Measurements from ENCODE around the gene TGM6. TPM values are rescaled to one million over a fixed set of nuclear protein-coding genes. Genes with fewer than 3 reads are reported as not detected.

Gene TGM6
- total and polyA plus RNA-seq, 11 donors, result not detected

DNA sequence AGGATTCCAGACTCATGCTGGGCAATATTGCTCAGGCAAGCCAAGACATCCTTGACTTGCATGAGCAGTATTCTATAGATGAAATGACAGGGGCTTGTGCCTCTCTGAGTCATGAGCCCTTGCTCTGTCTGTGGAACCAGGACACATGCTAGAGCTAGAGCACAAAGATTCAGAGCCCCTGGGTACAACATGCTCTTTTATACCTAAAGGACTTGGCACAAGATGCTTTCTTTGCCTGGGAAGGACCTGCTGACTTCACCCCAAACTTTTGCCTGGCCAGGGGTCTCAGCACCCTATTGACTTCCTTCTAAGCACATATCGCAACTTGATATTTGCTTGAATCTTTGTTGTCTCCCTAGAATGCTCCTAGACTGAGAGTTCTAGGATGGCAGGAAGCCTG, 27.4 kb downstream of the TGM6 start:
- Histone ChIP-seq H3K4me3 (no peak overlapping the region), H3K27me3 (peaks cover 0 to 14% (median 0%) of the 10 kb centered on the region in 9 donors), H3K36me3 (no peaks in the 10 kb centered on the region), H3K27ac (no peak overlapping the region), H3K4me1 (no peaks in the 10 kb centered on the region), H3K9me3 (peaks cover 0 to 17% (median 7%) of the 10 kb centered on the region in 12 donors)
- no peak for ATAC-seq
- TF ChIP-seq, protein P1, sequence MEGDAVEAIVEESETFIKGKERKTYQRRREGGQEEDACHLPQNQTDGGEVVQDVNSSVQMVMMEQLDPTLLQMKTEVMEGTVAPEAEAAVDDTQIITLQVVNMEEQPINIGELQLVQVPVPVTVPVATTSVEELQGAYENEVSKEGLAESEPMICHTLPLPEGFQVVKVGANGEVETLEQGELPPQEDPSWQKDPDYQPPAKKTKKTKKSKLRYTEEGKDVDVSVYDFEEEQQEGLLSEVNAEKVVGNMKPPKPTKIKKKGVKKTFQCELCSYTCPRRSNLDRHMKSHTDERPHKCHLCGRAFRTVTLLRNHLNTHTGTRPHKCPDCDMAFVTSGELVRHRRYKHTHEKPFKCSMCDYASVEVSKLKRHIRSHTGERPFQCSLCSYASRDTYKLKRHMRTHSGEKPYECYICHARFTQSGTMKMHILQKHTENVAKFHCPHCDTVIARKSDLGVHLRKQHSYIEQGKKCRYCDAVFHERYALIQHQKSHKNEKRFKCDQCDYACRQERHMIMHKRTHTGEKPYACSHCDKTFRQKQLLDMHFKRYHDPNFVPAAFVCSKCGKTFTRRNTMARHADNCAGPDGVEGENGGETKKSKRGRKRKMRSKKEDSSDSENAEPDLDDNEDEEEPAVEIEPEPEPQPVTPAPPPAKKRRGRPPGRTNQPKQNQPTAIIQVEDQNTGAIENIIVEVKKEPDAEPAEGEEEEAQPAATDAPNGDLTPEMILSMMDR (IDR thresholded peaks at IDR 0.05), result no peak
- TF ChIP-seq POLR2A (IDR thresholded peaks at IDR 0.05), result no peak
- intact Hi-C loops (cut with DNase I), result no loop called here
- WGBS, 4 donors, result 85 to 100% (median 96%) methylated on average over 1 of the region's 1 CpG
- no peak for DNase-seq

DNA sequence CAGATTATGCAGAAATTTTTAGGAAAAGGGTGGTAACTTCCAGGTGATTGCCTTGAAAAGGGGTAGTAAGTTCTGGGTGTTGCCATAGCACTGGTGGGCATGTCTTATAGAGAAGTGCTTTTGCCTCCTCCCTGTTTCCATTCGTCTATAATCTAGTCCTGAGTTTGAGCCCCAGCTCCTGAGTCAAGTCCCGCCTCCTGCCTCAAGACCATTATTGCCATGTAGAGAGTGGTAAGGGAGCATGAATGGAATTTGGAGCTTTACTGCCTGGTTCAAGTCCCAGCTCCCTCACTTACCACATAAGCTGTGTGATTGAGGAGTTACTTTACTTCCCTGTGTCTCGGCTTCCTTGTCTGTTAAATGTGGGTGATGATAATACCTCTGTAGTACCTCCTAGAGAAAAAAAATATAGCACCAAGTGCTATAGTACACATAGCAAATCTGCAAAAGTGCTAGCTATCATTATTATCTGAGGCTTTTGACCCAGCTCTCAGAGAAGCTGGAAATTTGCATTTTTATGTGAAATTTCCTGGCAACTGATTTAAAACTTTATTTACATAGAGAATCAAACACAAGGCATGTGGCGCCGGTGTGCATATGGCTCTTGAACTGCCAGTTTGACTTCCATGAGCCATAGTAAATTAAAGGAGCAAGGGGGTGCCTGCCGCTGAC, 36.0 kb downstream of the TGM6 start:
- intact Hi-C loops (cut with DNase I), result no loop called here
- 76 to 83% (median 80%) methylated on average over 6 of the region's 6 CpGs for WGBS, 4 donors
- H3K27me3 ChIP-seq, result peaks cover 0 to 19% (median 0%) of the 10 kb centered on the region in 9 donors
- H3K4me1 ChIP-seq, result no peaks in the 10 kb centered on the region
- H3K27ac ChIP-seq, result no peak overlapping the region
- no peaks in the 10 kb centered on the region for H3K36me3 ChIP-seq
- no peak for TF ChIP-seq POLR2A (IDR thresholded peaks at IDR 0.05)
- TF ChIP-seq, protein P1 (IDR thresholded peaks at IDR 0.05), result no peak
- DNase-seq, result no peak
- H3K9me3 ChIP-seq, result no peaks in the 10 kb centered on the region
- no peak for ATAC-seq
- H3K4me3 ChIP-seq, result no peak overlapping the region

DNA sequence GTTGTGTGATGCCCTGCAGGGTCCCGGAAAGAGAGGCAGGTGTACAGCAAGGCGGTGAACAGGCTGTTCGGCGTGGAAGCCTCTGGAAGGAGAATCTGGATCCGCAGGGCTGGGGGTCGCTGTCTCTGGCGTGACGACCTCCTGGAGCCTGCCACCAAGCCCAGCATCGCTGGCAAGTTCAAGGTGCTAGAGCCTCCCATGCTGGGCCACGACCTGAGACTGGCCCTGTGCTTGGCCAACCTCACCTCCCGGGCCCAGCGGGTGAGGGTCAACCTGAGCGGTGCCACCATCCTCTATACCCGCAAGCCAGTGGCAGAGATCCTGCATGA, 36.5 kb downstream of the TGM6 start:
- H3K4me3 ChIP-seq, result no peak overlapping the region
- TF ChIP-seq, protein P1 (IDR thresholded peaks at IDR 0.05), result no peak
- TF ChIP-seq POLR2A (IDR thresholded peaks at IDR 0.05), result no peak
- 77 to 88% (median 85%) methylated on average over 13 to 14 of the region's 14 CpGs for WGBS, 4 donors
- H3K27me3 ChIP-seq, result peaks cover 0 to 19% (median 0%) of the 10 kb centered on the region in 9 donors
- no peak for DNase-seq
- H3K9me3 ChIP-seq, result no peaks in the 10 kb centered on the region
- H3K27ac ChIP-seq, result no peak overlapping the region
- no peak for ATAC-seq
- no peaks in the 10 kb centered on the region for H3K36me3 ChIP-seq
- intact Hi-C loops (cut with DNase I), result no loop called here
- H3K4me1 ChIP-seq, result no peaks in the 10 kb centered on the region

DNA sequence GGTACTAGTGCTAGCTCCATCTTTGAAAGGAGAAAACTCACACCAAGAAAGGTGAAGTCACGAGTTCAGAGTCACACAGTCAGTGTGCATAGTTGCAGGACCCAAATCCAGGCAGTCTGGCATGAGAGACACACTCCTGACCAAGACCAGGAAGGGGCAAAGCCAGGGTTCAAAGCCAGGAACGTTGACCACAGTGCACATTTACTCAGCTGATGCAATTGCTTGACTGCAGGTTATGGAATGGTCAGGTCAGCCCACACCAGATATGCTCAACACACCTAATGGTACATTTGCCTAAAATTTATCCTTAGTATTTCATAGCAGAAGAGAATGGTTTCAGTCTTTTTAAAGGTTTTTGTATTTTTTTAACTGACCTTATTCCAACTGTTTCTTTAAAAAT, 37.7 kb downstream of the TGM6 start:
- peaks cover 0 to under 1% (median 0%) of the 10 kb centered on the region in 12 donors for H3K9me3 ChIP-seq
- no peak for ATAC-seq
- 30 to 57% (median 41%) methylated on average over 2 of the region's 2 CpGs for WGBS, 4 donors
- no peaks in the 10 kb centered on the region for H3K4me1 ChIP-seq
- H3K27me3 ChIP-seq, result peaks cover 0 to 13% (median 0%) of the 10 kb centered on the region in 9 donors
- intact Hi-C loops (cut with DNase I), result no loop called here
- TF ChIP-seq POLR2A (IDR thresholded peaks at IDR 0.05), result no peak
- TF ChIP-seq, protein P1 (IDR thresholded peaks at IDR 0.05), result no peak
- DNase-seq, result no peak
- H3K27ac ChIP-seq, result no peak overlapping the region
- H3K4me3 ChIP-seq, result no peak overlapping the region
- H3K36me3 ChIP-seq, result no peaks in the 10 kb centered on the region
